ENCODE data around the gene SERPINB5. TPM values are rescaled to one million over a fixed set of nuclear protein-coding genes. Genes with fewer than 3 reads are reported as not detected.
"Not testable (repeated sequence)": the region's sequence is repeated elsewhere in the genome, so short reads cannot be mapped to it uniquely, and the experiment has no call there.

The SERPINB5 gene, protein sequence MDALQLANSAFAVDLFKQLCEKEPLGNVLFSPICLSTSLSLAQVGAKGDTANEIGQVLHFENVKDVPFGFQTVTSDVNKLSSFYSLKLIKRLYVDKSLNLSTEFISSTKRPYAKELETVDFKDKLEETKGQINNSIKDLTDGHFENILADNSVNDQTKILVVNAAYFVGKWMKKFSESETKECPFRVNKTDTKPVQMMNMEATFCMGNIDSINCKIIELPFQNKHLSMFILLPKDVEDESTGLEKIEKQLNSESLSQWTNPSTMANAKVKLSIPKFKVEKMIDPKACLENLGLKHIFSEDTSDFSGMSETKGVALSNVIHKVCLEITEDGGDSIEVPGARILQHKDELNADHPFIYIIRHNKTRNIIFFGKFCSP
- total RNA-seq, result not detected
- long read RNA-seq, result 0 reads

DNA sequence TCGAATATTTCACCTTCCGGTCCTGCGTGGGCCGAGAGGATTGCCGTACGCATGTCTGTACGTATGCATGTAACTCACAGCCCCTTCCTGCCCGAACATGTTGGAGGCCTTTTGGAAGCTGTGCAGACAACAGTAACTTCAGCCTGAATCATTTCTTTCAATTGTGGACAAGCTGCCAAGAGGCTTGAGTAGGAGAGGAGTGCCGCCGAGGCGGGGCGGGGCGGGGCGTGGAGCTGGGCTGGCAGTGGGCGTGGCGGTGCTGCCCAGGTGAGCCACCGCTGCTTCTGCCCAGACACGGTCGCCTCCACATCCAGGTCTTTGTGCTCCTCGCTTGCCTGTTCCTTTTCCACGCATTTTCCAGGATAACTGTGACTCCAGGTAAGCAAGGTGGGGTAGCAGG, at the start of gene SERPINB5:
SERPINB5 (plus strand) TSS at position 291 of the 400 bp plus-strand sequence. CDS start 7,471 bp downstream, outside the sequence.
- DNase-seq (ENCODE audit: low spot score), result no peak

DNA sequence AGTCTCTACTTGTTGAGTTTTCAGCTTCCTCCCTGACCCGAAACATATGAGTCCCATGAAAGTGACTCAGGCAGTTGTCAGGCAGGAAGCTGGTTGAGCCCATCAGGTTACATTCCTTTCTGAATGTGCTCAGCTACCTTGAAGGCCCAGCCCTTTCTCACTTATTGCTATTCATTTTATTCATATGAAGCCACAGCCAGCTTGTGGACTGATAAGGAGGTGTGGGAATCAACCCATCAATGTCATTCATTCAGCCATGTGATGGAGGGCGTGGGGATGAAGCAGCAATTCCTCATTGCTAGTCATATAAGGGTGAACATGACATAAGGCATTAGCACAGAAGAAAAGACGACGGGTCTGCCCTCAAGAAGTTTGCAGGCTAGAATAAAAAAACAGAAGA, 49.2 kb upstream of the SERPINB5 start:
- intact Hi-C loops (cut with DNase I), result no loop called here
- no peak for DNase-seq (ENCODE audit: low spot score)

More for the DNA sequence above, at the start of gene SERPINB5:
- intact Hi-C loops (cut with DNase I), result no loop called here

DNA sequence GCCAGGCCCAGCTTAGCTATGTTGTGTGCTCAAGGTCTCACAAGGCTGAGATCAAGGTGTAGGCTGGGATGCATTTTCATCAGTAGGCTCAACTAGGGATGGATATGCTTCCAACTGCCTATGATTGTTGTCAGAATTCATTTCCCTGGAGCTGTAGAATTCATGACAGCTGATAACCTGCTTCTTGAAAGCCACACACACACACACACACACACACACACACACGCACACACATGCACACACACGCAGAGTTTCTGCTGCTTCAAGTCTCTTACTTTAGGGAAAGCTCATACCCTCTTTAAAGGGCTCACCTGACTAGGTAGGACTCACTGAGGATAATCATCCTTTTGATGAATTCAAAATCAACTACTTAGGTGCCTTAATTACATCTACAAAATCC, 46.2 kb upstream of the SERPINB5 start:
- intact Hi-C loops (cut with DNase I), result no loop called here
- DNase-seq (ENCODE audit: low spot score), result no peak

DNA sequence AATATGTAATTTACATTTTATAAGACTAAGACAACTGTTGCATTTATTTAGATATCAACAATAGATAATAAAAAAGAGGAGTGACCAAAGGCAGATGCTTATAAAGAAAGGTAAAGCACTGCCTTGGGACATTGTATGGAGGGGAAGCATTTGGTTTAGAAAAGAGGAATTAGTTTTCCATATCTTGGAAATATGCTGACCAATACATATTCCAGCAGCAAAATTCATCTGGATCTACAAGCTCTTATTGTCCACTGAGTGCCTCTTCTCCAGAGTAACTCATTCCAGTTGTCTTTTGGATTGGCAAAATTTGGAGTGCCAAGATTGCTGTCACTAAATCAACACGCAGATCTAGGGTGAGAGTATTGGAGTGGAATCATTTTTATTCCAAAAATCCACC, 45.6 kb upstream of the SERPINB5 start:
- intact Hi-C loops (cut with DNase I), result no loop called here
- DNase-seq (ENCODE audit: low spot score), result no peak

DNA sequence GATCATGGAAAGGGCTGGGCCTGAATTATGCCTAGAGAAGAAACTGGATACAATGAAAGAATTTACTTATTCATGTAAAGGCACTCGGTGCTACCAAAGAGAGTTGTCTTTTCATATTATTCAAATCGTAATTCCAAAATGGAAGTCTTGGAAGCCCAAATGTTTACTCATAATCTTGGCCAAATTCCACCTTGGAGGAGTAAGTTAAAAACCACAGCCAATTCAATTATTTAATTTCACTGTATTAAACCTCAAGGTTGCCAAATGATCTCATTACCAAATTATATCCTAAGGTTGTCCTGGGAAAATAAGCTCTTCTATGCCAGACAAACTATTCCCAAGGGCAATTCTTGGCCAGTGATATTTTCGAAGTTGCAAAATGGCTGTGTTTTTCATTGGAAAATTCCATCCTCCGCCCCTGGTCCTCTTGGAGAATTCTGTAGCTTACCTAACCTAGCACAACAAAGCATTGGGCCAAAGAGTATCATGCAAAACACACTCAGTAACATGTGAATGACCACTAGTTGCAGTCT, 43.4 kb upstream of the SERPINB5 start:
- intact Hi-C loops (cut with DNase I), result no loop called here
- DNase-seq (ENCODE audit: low spot score), result no peak

DNA sequence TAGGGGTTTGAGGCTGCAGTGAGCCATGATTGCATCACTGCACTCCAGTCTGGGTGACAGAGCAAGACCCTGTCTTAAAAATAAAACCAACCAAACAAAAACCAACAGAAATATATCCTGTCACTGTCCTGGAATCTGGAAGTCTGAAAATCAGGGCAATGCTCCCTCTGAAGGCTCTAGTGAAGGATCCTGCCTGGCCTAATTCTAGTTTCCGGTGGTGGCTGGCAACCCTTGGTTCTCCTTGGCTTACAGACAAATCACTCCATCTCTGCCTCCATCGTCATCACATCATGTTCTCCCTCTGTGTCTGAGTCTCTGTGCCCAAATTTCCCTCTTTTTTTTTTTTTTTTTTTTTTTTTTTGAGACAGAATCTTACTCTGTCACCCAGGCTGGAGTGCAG, 38.6 kb upstream of the SERPINB5 start:
- no peak for DNase-seq (ENCODE audit: low spot score)
- intact Hi-C loops (cut with DNase I), result no loop called here

DNA sequence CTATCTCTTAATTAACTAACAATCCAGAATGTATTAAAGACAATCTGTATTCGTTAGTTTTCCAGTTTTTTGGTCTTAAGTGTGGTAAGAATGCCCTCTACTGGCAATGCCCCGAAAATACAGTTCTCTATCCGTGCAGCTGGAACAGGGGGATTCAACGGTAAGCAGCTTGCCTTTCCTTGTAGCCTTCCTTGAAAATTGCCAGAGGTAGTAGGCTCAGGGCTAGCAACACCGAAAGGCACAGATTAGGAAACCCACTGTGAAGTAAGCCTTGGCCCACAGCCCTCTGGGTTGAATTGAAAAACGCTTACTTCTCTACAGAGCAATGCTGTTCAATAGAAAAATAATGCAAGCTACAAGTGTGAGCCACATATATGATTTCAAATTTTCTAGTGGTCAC, 37.4 kb upstream of the SERPINB5 start:
- intact Hi-C loops (cut with DNase I), result loop anchor here (1.0 kb wide), 1 partner anchor 94 kb away; no protein-coding TSS in a partner anchor
- no peak for DNase-seq (ENCODE audit: low spot score)

DNA sequence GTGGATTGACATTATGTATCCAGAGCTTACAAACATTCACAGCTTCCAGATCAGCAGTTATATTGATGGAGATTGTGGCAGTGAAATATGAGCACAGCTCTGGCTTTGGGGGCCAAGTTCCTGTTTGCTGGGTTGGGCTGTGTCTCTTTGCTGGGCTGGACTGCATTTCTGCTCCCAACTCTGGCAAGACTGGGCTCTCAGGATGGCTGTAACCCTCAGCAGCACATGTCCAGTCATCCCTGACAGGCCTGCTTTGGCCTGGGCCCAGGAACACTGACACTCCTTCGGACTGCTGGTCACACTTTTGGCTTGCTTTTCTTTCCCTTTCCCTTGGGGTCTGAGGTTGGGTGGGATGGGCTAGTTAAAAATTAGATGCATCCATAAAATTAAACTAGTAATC, 36.5 kb upstream of the SERPINB5 start:
- intact Hi-C loops (cut with DNase I), result loop anchor here (5.0 kb wide), 1 partner anchor 308 kb away; no protein-coding TSS in a partner anchor
- DNase-seq (ENCODE audit: low spot score), result no peak

DNA sequence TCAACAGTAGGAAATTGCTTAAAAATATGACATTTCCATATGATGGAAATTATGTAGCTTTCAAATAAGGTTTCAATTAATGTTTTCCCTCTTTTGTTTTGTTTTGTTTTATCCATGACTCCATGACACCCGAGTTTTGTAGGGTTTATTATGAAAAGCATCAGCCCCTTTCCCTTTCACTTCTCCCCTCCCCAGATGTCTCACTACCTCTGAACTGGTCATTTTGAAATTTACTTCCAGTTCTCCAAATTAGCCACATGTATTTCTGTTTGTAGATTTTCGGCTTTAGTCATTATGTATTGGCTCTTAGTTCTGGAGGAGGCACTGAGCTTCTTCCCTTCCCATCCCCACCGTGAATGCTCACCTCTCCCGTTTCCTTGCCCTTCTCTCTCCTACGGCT, 35.9 kb upstream of the SERPINB5 start:
- intact Hi-C loops (cut with DNase I), result loop anchor here (5.0 kb wide), 1 partner anchor 309 kb away; no protein-coding TSS in a partner anchor
- no peak for DNase-seq (ENCODE audit: low spot score)

DNA sequence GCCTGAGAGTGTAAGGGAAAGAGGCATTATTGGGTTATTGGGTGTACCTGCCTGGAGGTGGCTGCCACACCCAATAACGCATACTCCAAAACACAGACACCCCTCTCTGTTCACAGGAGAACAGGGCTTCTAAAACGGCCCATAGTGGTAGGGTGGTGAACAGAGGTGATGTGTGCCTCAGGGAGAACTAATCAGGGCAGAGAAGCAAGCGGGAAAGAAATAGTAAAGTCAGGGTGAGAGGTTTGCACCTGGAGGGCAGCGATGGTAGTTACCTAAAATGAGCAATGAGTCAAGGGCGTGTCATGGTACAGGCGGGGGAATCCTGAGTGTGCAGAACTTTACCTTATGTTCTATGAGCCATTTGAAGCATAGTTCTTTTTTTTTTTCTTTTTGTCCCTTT, 32.9 kb upstream of the SERPINB5 start:
- intact Hi-C loops (cut with DNase I), result loop anchor here (5.0 kb wide), 1 partner anchor 312 kb away; no protein-coding TSS in a partner anchor

DNA sequence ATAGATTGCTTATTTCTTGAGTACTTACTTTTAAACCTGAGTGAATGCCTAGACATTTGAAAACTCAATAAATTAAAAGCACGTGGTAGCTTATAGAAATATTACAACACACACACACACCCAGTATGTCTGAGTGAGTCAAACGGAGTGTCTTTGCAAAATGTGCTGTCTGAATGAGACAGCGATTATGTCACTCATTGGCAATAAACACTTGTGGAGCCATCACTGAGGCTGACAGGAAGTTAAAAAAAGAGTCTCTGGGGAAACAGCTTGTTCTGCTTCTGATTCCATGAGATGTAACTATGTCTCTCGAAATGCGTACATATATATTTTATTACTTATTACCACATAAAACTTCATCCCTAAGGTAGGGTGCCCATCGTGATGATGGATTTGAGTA, 32.2 kb upstream of the SERPINB5 start:
- DNase-seq (ENCODE audit: low spot score), result no peak
- intact Hi-C loops (cut with DNase I), result loop anchor here (5.0 kb wide), 1 partner anchor 312 kb away; no protein-coding TSS in a partner anchor

More for the DNA sequence above, 32.9 kb upstream of the SERPINB5 start:
- DNase-seq (ENCODE audit: low spot score), result no peak

DNA sequence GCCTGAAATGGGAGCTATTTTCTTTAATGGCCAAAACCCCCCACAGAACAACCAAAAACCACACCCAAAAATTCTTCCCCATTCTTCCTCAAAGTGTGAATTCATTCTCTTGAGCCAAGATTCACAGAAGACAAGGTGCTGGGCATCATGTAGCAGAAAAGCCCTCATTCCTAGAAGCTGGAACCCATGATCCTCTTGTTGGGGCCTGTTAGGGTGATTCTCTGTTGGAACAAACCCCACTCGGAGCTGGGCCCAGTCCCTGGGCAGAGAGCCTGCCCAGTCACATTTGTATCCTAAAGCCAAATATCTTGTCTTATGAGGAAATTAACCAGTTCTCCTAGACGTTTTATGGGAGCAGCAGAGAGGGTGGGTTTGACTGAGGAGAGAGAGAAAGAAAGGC, 31.7 kb upstream of the SERPINB5 start:
- intact Hi-C loops (cut with DNase I), result no loop called here

DNA sequence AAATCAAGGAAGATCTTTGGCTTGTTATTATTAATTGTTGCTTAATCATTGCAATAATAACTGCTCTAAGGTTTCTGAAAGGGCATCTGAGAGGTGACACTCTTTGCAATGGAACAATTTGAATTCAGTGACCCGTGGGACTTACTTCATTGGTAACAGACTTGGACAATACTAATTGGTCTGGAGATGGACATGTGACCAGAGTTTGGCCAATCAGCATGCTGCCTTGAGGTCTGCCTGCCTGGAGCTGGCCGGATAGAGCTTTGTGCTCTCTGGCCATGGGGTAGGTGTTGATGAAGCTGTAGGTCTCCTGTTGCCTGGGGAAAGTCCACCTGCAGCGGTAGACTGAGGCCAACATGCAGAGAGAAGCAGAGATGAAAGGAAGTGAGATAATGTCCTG, 30.5 kb upstream of the SERPINB5 start:
- intact Hi-C loops (cut with DNase I), result no loop called here

More for the DNA sequence above, 31.7 kb upstream of the SERPINB5 start:
- DNase-seq (ENCODE audit: low spot score), result no peak

DNA sequence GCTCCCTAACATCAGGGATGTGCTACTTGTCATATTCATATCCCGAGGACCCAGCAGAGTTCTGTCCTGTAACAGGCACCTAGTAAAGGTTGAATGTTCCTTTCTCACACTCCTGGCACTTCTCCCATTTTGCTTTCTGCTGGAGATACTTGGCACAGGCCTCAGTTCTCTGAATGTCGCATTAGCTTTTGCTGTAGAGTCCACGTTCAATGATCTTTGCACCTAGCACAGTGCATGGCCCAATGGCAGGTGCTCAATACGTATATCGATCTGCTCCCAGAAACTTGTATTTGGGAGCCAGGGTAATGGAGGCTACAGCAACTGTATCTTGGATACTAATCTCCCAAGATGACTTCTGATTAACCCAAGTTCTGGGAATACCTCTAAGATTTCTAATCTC, 29.7 kb upstream of the SERPINB5 start:
- intact Hi-C loops (cut with DNase I), result no loop called here

More for the DNA sequence above, 30.5 kb upstream of the SERPINB5 start:
- no peak for DNase-seq (ENCODE audit: low spot score)

DNA sequence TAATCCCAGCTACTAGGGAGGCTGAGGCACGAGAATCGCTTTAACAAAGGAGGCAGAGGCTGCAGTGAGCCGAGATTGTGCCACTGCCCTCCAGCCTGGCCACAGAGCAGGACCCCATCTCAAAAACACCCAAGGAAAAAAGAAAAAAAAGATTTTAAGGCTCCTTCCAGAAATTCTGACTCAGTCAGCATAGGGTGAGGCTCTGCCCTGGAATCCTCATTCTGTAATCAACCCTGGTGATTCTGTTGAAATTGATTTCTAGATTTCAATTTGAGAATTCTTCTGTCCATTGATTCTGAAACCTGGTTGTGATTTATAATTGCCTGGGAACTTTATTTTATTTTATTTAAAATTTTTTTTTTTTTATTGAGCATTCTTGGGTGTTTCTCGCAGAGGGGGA, 27.3 kb upstream of the SERPINB5 start:
- no peak for DNase-seq (ENCODE audit: low spot score)
- intact Hi-C loops (cut with DNase I), result no loop called here

More for the DNA sequence above, 29.7 kb upstream of the SERPINB5 start:
- no peak for DNase-seq (ENCODE audit: low spot score)

DNA sequence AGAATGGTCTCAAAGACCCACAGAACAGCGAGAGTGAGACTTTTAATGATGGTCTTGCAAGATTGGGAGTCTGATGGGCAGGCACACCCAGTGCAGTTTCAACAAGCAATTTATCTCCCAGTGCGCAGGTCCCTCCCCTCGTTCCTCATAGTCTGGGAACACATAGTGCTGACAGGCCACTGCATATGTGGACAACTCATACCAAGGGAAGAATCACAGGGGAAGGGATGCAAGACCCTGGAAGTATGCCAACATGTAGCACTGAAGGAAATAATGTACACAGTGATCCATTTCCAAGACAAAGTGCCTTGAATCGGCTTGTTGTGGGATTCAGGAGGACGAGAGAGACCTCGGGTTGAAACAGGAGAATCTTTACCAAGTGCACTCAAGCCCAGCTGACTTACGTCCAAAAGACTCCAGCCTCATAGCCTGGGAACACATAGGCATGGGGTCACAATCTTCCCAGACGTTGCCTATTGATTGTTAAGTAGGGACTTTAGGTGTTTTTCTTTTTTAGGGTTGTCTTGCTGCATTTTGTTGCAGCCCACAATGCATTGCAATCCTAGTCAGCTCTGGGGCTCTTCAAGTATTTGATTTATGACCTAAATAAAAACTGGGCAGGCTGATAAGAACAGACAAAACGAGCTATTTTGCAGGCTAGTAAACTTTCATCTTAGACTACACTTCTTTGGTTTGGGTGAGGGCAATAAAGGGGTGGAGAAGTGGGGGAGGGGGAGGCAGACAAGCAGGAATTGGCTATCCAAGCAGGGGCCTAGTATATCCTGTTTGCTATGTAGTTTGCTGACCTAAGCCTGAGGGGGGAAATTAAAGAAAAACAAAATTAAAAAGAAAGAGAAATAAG, 24.7 kb upstream of the SERPINB5 start:
- no peak for DNase-seq (ENCODE audit: low spot score)
- intact Hi-C loops (cut with DNase I), result no loop called here

DNA sequence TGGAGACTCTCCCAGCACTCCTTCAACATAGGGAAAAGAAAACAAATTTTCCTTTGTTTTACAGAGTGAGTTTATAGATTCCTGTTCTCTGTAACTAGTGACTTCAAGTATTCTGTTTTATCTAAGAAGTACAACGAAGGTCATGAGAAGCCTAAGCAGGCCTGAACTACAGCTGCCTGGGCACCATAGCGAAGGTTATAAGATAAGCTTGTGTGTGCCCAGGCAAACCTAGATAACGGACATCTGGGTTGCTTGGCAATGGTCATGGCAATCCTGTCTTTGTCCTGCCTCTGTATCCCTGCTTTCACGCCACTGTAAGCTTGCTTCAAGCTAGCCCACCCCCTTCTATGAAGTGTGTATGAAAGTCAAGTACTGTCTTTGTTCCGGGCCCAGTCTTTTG, 24.0 kb upstream of the SERPINB5 start:
- intact Hi-C loops (cut with DNase I); DNase-seq (ENCODE audit: low spot score): not testable (repeated sequence)

DNA sequence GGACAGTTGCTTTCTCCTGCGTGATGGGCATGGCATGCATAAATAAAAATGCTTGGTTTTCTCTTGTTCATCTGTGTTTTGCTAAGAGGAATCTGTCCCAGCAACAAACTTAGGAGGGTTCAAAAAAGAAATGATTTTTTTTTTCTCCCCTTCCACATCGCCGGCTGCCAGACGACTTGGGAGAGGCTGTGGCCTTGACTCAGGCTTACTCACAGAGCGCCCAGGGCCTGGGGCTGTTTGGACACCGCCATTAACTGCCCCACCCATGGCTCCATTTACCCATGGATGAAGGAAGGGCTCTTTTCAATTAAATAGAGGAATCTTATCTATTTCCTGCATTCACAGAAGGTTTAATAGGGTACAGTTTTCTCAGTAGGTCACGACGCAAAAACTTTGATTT, 22.3 kb upstream of the SERPINB5 start:
- no peak for DNase-seq (ENCODE audit: low spot score)
- intact Hi-C loops (cut with DNase I), result no loop called here

DNA sequence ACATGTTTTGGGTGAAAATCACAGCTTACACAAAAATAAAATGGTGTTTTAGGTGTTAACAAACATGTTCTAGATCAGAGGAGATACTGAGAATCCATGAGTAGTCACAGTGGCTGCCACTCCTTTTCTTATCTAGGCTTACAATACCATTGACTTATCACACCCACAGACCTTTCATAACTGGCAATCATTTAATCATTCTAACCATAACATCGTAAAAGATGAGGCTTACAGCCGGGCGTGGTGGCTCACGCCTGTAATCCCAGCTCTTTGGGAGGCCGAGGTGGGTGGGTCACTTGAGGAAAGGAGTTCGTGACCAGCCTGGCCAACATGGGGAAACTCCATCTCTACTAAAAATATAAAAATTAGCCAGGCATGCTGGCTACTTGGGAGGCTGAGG, 18.8 kb upstream of the SERPINB5 start:
- DNase-seq (ENCODE audit: low spot score), result no peak

DNA sequence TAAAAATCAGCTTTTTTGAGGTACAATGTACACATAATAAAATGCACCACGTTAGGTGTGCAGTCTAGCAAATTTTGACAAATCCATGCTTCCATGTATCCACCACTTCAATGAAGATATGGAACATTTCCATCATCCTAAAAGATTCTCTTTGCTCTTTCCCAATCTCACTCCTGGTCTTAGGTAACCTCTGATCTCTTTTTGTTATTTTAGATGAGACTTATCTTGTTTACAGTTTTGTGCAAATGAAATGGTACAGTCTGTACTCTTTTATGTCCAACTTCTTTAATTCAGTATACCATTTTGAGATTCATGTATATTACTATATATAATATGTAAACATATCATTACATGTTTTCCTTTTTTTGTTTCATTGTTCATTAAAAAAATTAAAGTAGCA, 16.3 kb upstream of the SERPINB5 start:
- DNase-seq (ENCODE audit: low spot score), result no peak
- intact Hi-C loops (cut with DNase I), result no loop called here

More for the DNA sequence above, 18.8 kb upstream of the SERPINB5 start:
- intact Hi-C loops (cut with DNase I), result no loop called here

Measured in cardiac septum (tissue), 1 donor.